ENCODE measurements around the gene ADIPOR2.
"Not testable (repeated sequence)": the region's sequence is repeated elsewhere in the genome, so short reads cannot be mapped to it uniquely, and the experiment has no call there.

Gene ADIPOR2

DNA sequence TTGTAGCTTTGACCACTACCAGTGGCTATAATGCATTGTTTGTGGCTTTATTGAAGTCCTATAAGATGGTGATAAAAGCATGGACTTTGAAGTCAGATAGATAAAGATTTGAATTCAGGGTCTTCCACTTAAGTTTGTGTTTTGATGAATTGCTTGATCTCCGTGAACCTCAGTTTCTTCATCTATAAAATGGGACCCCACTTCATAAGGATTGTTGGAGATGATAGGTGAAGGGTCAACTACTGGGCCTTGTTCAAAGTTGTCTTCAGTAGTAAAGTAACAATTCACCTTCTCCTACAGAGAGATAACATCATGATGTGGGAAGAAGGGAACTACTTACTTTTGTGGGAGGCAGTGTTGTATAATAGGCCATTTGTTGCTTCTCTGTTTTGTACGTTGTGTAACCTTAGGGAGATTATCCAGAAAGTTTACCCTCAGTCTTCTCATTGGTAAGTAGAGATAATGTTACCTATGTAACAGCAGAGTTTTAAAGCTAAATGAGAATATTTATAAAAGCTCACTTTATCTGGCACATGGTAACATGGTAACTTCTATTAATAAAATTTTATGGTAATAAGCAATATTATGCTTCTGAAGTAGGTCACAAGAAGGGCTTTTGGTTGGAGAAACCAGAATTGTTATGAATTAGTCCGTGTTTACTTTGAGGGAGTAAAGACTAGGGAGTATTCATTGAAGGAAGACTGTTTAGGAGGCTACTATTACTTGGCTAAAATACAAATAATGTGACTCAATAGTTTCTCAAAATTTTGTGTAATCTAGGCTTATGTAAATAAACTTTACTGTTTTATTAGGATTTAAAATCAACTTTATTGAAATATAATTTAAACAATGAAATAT lies 15.1 kb downstream of the ADIPOR2 start:
- no peak for DNase-seq

DNA sequence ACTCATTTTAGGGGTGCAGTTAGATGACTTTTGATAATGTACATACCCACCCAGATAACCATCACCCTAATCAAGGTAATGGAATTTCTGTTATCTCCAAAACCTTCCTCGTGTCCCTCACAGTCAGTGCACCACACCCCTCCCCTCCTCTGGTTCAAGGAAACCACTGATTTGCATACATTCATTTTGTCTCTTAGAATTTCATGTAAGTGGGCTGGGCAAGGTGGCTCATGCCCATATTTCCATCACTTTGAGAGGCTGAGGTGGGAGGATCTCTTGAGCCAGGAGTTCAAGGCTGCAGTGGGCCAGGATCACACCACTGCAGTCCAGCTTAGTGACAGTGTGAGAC lies 15.7 kb downstream of the ADIPOR2 start:
- no peak for DNase-seq

DNA sequence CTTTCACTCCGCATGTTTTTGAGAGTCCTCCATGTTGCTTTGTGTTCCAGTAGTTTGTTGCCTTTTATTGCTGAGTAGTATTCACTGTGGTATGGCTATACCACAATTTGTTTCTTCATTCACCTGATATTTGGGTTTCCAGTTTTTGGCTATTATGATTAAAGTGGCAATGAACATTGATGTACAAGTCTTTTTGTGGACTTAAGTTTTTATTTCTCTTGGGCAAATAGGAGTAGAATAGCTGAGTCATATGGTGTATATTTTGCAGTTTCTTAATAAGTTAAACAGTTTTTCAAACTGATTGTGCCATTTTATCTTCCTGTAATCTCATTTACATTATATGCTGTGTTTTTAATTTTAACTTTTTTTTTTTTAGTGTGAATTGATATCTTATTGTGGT lies 16.2 kb downstream of the ADIPOR2 start:
- no peak for DNase-seq

DNA sequence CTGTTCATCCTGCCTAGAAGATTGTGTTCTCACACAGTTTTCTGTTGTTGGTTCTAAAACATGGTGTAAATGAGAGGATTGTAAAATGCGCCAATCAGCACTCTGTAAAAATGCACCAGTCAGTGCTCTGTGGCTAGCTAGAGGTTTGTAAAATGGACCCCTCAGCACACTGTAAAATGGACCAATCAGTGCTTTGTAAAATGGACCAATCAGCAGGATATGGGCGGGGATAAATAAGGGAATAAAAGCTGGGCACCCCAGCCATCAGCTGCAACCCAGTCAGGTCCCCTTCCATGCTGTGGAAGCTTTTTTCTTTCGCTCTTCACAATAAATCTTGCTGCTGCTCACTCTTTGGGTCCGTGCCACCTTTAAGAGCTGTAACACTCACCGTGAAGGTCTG lies 19.1 kb downstream of the ADIPOR2 start:
- not testable (repeated sequence) for DNase-seq

DNA sequence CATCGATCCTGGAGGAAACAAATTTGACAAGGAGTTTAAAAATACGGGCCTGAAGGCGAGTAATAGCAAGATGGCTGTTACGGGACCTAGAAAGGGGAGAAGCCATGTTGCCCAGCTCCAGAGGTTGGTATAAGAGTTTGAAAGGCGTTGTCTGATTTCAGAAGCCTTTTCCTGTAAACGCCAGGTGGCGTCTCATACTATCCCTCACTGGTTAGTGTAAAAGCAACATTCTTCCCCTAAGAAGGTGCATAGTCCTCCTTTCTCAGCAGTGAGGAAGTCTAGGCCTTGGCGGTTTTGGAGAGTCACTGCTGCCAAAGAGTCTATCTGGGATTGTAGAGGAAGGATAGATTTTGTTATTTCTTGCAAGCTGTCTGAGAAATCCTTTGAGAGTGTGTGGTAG lies 20.0 kb downstream of the ADIPOR2 start:
- not testable (repeated sequence) for DNase-seq

DNA sequence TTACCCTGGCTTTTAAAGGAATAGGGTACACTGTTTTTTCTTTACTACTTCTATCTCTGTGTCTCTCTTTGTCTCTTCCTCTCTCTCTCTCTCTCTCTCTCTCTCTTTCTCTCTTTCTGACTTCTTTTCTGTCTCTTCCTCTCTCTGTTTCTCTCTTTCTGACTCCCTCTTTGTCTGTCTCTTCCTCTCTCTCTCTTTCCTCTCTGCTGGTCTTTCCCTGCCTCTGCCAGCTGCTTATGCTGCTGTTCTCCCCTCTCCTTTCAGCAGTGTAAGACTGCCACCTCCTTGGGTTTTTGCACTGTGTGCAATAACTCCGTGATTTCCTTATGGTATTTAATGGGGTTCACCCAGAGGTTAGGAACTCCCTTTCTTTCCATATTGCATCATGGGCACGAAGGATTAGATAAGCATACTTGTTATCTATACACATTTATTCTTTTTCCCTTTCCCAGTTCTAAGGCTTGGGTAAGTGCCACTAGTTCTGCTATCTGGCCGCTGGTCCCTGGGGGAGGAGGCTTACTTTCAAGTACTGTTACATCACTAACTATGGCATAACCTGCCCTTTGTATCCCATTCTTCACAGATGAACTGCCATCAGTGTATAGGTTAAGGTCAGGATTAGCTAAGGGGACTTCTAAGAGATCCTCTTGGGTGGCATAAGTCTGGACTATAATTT lies 20.8 kb downstream of the ADIPOR2 start:
- not testable (repeated sequence) for DNase-seq

DNA sequence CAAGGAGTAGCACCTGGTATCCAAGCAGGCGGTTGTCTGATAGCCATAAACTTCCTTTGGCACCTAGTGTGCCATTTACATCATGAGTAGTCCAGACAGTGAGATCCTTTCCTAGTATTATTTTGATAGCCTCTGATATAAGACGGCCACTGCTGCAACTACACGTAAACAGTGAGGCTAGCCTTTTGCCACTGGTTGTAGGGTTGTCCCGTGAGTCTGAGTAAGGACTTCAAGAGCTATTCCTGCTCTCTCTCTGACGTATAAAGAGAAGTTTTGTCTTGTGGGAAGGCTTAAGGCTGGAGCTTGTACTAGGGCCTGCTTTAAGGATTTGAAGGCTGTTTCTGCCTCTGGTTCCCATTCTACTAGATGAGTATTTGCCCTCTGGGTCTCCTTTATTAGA lies 21.4 kb downstream of the ADIPOR2 start:
- not testable (repeated sequence) for DNase-seq

DNA sequence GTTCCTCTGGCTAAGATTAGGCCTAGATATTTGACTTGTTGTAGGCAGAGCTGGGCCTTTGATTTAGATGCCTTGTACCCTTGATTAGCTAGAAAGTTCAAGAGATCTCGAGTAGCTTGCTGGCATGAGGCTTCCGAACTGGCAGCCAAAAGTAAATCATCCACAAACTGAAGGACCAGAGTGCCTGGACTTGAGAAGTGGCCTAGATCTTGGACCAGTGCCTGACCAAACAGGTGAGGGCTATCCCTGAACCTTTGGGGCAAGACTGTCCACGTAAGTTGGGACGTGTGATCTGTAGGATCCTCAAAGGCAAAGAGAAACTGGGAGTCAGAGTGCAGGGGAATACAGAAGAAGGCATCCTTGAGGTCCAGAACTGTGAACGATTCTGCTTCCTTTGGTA lies 22.0 kb downstream of the ADIPOR2 start:
- not testable (repeated sequence) for DNase-seq

DNA sequence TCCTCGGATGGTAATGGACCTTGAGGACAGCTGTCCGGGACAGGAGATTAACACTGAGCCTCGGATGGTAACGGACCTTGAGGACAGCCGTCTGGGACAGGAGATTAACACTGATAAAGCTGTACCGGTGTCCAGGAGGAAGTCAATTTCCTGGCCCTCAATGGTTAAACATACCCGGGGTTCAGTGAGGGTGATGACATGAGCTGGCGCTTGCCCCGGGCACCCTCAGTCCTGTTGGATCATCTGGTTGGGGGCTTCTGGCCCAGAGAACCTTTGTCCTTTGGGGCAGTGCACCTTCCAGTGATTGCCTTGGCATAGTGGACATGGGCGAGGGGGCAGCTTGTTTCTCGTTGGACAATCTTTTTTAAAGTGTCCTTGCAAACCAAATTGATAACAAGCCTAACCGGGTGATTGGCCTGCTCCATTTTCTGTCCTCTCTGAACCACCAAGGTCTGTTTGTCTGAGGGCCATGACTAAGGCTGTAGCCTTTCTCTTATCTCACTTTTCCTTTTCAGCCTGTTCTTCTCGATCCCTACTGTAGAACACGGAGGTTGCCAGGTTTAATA lies 23.0 kb downstream of the ADIPOR2 start:
- not testable (repeated sequence) for DNase-seq

DNA sequence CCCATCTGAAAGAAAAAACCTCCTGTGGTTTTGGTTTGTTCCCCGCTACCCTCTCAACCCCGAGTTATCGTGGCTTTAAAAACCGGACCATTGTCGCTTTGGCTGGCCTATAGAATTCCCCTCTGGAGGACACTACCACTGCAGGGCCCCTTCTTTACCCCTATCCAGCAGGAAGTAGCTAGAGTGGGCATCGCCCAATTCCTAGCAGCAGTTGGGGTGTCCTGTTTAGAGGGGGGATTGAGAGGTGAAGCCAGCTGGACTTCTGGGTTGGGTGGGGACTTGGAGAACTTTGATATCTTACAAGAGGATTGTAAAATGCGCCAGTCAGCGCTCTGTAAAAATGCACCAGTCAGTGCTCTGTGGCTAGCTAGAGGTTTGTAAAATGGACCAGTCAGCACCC lies 24.6 kb downstream of the ADIPOR2 start:
- DNase-seq = not testable (repeated sequence)

DNA sequence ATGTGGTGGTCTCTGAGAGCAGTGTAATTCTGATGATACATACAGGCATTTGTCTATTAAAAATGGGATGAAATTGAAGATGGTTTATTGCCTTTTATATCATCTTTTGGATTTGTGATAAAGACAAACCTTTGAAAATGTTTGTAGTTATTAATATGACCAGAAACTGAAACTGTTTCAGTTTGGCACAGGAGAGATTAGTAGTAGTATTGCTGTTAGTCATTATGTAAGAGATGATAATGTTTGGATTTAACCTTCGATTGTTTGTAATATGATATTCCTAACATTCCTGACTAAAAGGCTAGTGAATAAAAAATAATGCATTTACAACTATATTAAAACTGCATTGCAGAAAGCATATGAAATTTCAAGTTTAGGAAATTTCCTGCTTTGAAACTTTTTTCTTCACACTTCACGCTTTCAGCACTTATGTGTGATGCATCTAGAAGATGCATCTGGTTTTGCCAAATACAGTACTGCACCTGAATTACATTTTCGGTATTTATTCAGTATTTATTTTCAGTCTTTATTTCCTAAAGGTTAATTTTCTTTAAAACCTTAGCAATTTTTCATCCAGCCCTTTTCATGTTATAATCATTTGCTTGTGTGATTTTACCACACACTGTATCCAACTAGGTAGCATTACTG lies 25.5 kb downstream of the ADIPOR2 start:
- no peak for DNase-seq

DNA sequence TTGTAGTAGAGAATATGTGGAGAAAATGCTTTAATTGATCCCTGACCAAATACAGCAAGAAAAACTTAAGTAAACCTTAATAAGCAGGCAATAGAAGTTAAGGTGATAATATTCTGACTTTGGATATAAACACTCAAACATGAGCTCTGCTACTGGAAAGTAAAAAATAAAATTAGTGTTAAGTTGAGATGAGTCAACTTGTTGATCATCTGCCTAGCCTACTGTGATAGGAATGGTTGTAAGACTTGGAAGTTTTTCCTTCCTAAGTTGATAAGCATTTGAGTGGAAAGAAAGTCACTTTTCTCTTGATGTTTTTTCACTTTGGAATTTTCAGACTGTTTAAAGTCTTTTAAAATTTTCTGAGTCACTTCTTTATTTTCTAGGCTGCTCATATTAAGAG lies 26.0 kb downstream of the ADIPOR2 start:
- no peak for DNase-seq

DNA sequence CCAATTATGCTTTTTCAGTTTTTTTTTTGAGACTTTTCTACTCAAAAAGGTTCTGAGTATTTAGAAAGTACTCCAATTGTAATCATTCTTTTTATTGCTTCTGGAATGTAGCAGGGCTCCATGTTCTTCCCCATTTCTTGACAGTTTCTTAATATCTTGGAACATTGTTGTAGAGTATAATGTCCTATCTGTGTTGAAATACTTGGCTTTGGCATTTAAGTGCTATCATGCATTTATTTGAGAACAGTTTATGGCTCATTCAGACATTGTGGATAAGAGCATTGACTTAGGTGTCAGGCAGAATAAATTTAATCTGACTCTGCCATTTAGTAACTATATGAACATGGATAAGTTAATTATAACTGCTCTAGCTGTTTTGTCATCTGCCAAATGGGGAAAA lies 28.3 kb downstream of the ADIPOR2 start:
- DNase-seq = no peak

DNA sequence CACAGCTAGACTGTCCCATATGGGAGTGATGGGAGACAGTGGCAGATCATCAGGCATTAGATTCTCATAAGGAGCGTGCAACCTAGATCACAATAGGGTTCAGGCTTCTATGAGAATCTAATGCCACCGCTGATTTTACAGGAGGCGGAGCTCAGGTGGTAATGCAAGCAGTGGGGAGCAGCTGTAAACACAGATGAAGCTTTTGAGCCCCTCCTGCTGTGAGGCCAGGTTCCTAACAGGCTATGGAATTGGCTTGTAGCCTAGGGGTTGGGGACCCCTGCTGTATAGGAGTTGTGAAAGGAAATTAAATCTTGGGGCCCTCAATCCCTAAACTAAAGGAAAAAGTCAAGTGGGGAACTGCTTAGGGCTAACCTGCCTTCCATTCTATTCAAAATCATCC lies 29.6 kb downstream of the ADIPOR2 start:
- DNase-seq = no peak

DNA sequence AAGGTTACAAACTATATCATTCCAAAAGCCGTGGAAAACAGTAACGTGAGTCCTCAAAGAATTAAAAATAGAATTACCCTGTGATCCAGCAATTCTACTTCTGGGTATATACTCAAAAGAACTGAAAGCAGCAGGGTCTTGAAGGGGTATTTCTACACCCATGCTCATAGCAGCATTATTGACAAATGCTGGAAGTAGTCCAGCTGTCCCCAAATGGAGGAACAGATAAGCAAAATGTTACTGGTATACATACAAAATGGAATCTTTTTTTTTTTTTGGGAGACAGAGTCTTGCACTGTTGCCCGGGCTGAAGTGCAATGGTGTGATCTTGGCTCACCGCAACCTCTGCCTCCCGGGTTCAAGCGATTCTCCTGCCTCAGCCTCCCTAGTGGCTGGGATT lies 32.9 kb downstream of the ADIPOR2 start:
- no peak for DNase-seq

DNA sequence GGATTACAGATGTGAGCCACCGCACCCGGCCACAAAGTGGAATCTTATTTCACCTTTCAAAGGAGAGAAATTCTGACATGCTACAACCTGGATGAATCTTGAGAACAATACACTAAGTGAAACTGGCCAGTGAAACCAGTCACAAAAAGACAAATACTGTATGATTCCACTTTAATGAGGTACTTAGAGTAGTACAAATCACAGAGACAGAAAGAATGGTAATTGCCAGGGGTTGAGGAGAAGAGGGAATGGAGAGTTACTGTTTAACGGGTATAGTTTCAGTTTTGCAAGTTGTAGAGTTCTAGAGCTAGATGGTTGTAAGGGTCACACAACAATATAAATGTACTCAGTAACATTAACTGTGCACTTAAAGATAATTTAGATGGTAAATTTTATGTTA lies 33.4 kb downstream of the ADIPOR2 start:
- DNase-seq = no peak

DNA sequence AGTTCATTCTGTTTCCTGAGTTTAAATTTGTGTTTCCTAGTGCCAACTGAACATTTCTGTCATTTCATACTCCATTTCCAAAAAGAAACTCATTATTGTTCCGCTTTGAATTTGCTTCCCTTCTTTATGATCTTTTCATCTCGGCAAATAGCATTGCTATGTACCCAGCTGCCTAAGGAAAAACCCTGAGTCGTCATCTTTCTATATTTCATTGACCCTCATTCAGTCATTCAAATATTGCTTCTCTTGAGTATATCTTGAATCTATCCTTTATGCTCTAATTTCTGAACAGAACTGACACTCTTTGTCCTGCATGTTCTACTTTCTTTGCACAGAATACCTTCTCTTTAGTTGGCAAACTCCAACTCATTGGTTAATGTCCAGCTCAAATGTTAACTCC lies 35.9 kb downstream of the ADIPOR2 start:
- DNase-seq = no peak

DNA sequence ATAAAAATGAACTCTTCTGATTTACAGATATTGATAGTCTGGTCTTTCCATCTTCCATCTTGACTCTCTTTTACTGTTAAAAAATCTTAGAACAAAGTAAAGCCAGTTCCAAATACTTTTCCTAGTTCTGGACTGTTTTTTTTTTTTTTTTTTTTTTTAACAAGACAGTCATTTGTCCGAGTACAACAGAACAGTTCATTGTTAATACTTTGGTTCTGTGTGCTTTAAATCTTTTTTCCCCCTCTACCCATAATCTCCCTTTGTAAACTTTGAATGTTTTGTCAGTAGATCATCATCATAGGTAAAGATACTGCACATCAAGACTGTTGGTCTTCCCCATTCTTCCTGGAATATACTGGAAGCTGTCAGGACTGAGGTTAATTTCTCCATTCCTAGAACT lies 38.0 kb downstream of the ADIPOR2 start:
- DNase-seq = no peak

DNA sequence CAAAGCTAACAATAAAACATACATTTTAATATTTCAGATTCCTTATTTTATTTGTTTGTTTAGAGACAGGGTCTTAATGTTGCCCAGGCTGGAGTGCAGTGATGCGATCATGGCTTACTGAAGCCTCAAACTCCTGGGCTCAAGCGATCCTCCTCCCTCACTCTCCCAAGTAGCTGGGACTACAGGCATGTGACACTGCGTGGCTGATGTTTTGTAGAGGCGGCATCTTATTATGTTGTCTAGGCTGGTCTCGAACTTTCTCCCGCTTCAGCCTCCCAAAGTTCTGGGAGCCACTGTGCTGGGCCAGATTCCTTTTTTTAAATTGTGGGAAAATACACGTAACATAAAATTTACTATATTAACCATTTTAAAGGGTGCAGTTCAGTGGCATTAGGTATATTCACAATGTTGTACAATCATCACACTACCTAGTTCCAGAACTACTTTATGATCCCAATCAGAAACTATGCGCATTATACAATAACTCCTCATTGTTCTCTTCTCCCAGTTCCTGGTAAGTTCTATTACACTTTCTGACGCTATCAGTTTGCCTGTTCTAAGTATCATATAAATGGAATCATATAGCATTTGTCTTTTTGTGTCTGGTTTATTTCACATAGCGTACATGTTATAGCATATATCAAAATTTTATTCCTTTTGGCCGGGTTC lies 40.3 kb downstream of the ADIPOR2 start:
- DNase-seq = no peak

DNA sequence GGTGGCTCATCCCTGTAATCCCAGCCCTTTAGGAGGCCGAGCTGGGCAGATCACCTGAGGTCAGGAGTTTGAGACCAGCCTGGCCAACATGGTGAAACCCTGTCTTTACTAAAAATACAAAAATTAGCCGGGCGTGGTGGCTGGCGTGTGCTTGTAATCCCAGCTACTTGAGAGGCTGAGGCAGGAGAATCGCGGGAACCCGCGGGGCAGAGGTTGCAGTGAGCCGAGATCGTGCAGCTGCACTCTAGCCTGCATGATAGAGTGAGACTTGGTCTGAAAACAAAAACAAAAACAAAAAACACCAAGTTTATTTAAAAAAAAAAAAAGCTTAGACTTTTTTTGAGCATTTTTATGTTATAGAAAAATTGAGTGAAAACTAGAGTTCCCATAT lies 40.8 kb downstream of the ADIPOR2 start:
- DNase-seq = not testable (repeated sequence)

DNA sequence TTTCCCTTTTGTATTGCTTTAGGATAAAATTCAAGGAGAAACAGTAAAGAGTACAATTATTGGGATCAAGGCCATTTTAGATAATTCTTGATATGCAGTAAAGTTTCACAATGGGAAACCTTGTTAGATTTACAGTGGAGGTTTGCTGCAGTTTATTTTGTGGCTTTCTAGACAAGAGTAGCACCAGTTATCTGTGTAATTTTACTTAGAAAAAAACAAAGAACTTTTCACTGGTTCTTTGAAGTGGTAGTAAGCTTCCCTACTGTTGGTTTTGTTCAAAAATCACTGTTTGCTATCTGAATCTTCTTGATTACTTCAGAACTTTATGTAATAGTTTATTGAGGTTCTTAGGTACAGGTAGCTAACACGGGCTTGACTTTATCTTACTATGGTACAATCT lies 42.0 kb downstream of the ADIPOR2 start:
- no peak for DNase-seq

DNA sequence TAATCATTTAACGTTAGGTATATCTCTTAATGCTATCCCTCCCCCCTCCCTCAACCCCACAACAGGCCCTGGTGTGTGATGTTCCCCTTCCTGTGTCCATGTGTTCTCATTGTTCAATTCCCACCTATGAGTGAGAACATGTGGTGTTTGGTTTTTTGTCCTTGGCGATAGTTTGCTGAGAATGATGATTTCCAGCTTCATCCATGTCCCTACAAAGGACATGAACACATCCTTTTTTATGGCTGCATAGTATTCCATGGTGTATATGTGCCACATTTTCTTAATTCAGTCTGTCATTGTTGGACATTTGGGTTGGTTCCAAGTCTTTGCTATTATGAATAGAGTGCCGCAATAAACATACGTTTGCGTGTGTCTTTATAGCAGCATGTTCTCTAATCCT lies 42.8 kb downstream of the ADIPOR2 start:
- not testable (repeated sequence) for DNase-seq

DNA sequence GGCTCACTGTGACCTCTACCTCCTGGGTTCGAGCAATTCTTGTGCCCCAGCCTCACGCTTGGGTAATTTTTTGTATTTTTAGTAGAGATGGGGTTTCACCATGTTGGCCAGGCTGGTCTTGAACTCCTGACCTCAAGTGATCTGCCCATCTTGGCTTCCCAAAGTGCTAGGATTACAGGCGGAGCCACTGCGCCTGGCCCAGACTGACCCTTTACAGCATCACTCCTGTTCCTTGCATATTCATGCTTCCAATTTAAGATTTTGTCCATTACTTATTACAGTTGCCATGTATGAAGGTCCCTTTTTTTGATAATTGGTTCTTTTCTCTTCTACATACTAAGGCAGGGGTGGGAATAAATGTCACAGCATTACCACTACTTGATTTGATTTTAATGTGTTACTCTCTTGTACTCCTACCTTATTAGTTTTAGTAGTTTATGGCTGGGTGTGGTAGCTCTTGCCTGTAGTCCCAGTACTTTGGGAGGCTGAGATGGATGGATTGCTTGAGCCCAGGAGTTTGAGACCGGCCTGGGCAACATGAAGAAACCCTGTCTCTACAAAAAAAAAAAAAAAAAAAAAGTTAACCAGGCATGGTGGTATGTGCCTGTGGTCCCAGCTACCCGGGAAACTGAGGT lies 46.9 kb downstream of the ADIPOR2 start:
- DNase-seq = no peak

Data from GDM1 (cell line).